ENCODE measurements around the gene GALK2.
A peak's percentile ranks its signal among the peaks of the same experiment; 100 is the strongest.

The GALK2 gene

DNA sequence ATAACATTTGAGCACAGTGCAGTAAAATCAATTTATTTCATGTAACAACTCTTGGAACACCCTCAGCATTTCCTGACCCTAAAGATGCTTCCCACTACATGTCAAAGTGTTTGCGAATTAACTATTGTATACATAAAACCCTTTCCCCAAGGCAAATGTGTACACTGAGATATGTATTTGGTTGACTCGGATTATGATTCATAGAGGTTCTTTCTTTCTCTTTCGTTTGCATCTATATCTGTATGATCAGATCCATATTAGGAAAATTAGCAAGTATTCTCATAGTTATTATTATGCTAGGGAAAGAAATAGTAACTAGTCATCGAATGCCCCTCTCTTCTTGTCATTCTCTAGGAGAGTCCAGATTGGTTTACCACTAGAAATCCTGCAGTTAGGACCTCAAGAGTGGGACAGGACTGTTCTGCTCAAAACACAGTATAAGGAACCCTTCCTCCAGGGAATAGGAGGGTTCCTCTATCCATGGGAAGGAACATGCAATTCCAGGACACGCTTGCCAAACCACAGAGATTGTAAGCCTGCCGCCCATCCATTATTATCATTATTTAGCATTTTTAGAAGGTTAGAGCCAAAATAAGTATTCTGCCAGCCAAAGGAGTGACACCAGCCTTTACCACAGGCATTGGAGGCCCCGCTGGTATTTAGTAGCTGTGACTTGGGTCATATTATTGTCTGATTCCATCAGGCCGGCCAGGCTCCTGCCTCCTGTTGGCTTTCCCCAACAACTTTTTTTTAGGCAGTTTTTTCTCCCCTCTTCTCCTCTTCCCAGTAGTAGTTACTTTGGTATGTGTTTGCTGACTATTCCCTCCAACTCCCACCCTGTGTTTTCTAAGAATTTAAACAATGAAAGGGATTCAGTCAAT, 100.7 kb downstream of the GALK2 start:
- no peak overlapping the region for H3K4me3 ChIP-seq
- peak overlapping the region in 7 of 21 experiments; percentile 16 to 51 (median 30) for H3K27ac ChIP-seq

DNA sequence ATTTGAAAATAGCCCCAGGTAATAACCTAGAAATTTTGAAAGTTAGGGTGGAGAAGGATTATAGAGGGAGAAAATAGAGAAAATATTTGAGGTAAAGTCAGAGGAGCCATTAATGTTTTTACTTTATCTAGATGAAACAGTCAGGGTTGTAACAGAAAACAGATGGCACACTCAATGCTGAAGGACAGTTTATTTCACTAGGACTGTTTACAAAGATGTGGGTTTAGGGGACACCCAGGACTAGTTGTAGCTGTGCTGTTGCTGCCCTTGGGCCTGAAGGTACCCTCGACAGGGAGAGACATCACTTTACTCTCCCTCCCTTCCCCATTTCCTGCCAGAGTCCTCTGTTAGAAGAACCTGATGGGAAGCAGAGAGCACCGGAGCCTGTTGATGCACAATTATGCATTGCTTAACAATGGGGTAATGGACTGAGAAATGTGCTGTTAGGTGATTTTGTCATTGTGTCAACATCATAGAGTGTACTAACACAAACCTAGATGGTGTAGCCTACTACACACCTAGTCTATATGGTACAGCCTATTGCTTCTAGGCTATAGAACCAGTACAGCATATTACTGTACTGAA, 103.8 kb downstream of the GALK2 start:
- H3K4me3 ChIP-seq: no peak overlapping the region
- peak overlapping the region in 1 of 21 experiments; percentile 3 for H3K27ac ChIP-seq

DNA sequence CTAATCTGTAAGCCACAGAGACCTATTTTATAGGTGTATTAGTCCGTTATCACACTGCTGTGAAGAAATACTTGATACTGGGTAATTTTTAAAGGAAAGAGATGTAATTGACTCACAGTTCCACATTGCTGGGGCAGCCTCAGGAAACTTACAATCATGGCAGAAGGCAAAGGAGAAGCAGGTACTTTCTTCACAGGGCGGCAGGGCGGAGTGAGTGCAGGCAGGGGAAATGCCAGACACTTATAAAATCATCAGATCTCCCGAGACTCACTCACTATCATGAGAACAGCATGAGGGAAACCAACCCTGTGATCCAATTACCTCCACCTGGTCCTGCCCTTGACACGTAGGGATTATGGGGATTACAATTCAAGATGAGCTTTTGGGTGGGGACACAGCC, 108.7 kb downstream of the GALK2 start:
- no peak overlapping the region for H3K4me3 ChIP-seq
- peak overlapping the region in 1 of 21 experiments; percentile 12 for H3K27ac ChIP-seq

DNA sequence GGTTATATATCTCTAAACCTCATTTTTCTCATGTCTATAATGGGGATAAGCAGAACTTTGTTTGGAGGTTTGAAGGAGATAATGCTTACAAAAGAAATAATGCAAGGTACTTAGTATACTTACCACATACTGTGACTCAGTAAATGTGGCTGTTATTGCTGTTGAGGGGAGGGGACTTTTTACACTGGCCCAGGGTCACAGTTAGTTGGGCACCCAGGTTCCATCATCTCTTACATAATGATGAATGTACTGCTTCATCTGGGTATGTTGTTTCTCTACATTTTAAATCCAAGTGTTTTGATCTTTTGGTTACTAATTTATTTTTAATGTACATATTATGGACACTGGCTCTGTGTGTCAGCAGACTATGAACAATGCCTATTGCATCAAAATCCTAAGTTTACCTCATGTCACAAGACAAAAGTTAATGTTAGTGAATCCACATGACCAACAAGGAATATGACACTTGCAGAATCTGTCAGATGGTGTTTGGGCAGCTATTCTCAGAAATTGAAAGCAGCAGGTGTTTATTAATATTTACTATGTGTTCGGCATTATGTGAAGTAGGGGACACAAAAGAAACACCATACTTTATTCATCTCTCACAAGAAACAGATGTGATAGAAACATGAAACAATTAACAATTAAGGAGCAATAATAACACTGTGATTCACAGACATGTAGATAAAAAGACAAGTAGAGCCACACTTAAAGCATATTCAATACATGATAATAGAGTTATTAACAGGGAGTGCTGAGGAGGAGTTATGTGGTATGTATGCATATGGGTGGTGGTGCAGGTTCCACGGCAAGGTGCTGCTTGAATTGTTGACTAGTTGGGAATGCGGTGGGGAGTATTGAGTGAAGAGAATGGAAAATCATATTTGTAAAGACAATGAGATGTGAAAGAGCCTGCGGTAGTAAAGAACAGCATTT, 109.7 kb downstream of the GALK2 start:
- Histone ChIP-seq H3K27ac (no peak overlapping the region), H3K4me3 (no peak overlapping the region)

DNA sequence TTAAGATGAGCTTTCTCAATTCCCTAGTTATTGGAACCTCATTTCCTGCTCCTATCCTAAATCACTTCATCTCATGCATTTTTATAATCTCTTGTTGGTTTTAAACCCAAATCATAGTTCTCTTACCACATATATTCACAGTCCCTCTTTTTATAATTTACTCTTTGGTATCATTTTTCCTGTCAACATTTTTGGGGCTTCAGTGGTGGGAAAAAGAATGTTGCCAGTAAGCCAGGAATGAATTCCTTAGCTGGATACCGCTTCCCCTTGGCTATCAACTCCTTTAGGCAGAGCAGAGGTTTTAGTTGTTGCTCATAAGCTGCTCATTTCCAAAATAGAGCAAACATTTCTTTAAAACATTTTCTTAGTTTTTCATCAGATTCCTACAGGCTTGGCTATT, 112.3 kb downstream of the GALK2 start:
- Histone ChIP-seq H3K4me3 (no peak overlapping the region), H3K27ac (peak overlapping the region in 3 of 21 experiments; percentile 7 to 52 (median 10))

DNA sequence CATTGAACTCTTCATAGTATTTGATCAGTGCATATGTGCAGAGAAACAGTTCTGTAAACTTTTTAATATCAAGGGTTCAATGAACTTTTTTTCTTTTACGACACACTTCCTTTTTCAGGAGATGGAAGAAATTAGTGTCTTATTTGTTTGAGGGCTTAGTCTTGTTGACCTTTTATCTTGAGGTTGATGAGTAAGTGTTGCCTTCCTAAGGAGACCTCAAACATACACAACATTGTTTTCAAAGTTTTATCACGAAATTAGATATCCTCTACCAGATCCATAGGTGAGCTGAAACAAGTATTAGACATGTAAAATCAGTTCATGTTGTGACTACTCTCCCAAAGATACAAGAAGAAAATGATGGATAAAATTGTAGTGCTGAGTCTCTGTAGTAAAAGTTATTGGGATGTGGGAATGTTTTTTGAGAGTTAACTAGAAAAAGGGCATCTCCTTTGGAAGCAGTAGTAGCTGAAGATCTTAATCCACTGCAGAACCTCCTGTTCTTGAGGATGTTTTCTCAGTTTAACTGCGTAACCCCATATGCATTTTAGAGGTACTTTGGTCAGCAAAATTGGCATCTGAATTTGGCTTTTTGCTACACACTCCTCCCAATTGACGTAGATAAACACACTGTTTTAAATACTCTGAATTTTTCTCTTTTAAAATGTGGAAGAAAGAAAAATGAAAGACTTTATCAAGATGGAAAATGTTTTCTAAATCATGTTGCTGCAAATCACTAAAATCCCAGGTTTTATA, 116.8 kb downstream of the GALK2 start:
- Histone ChIP-seq H3K4me3 (no peak overlapping the region), H3K27ac (no peak overlapping the region)

DNA sequence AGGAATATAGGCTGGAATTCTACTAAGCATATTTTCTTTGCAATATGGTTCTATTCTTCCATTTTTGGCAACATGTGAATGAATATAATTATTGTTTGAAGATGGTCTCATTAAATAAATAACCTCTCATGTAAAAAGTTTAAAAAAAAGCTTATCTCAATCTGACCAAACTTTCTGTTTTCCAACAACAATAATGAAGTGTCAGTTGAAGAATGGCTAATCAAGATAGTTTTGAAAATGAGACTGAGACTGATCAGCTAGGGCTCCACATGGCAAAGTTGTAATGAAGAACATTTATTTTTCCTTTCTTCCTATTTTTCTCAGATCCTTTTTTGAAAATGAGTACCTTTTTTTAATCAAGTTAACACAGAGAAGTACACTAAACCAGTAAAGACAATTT, 117.4 kb downstream of the GALK2 start:
- Histone ChIP-seq H3K4me3 (no peak overlapping the region), H3K27ac (no peak overlapping the region)

DNA sequence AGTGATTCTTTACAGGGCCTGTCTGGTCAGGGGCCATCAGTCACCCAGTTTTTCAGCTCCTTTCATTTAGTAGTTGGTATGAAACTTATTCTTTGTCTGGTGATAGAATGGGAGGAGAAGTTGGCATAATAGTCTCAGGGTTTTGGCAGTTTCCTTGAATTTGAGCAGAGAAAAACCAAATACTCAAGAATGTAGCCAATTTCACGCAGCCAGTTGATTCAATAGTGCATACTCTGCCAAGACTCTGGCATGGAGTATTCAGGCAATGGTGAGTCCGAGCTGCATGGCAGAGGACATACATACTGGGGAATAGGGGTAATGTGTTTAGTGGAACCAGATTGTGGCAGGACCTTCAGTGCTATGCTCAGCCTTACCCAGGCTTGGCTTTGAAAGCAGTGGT, 118.3 kb downstream of the GALK2 start:
- Histone ChIP-seq H3K27ac (peak overlapping the region in 1 of 21 experiments; percentile 1), H3K4me3 (no peak overlapping the region)

DNA sequence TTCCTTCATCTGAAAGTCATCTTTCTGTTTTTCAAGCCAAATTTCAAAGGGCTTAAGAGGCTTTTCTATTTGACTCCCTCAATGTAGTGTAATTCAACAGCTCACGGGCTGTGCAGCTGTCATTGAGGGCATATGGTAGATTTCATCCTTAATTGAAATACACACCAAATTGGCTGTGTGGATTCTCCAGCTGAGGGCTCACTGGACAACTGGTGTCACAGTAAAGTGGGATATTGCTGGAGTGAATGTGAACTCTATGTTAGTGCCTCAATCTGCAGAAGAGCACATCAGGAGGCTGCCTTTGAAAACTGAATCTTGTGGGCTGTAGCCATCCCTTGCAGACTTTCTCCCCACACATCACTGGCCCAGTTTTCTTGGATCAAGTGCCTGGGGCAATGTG, 120.1 kb downstream of the GALK2 start:
- Histone ChIP-seq H3K4me3 (no peak overlapping the region), H3K27ac (no peak overlapping the region)

DNA sequence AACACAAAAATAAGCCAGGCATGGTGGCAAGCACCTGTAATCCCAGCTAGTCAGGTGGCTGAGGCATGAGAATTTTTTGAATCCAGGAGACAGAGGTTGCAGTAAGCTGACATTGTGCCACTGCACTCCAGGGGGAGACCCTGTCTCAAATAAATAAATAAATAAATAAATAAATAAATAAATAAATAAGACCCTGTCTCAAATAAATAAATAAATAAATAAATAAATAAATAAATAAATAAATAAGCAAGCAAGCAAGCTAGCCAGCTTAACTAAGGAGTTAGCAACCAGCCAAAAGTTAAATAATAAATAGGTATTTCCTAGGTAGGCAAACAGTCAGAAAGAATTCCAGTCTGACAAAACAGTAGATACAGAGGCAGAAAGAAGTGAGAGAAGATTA, 123.9 kb downstream of the GALK2 start:
- Histone ChIP-seq H3K4me3 (no peak overlapping the region), H3K27ac (no peak overlapping the region)

DNA sequence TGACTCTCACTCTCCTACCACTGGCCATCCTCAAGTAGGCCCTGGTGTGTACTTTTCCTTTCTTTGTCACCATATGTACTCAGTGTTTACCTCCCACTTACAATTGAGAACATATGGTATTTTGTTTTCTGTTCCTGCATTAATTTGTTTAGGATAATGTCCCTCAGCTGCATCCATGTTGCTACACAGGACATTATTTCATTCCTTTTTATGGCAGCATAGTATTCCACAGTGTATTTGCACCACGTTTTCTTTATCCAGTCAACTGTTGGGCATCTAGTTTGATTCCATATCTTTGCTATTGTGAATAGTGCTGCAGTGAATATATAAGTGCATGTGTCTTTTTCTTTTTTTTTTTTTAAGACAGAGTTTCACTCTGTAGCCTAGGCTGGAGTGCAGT, 126.2 kb downstream of the GALK2 start:
- Histone ChIP-seq H3K27ac (no peak overlapping the region), H3K4me3 (no peak overlapping the region)

DNA sequence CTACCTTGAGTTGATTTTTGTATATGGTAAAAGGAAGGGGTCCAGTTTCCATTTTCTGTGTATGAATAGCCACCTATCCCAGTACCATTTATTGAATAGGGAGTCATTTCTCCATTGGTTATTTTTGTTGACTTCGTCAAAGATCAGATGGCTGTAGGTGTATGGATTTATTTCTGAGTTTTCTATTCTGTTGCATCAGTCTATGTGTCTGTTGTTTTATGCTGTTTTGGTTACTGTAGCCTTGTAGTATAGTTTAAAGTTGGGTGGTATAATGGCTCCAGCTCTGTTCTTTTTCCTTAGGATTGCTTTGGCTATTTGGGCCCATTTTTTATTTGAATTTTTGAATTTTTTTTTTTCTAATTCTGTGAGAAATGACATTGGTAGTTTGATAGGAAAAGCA, 127.5 kb downstream of the GALK2 start:
- H3K27ac ChIP-seq: no peak overlapping the region
- H3K4me3 ChIP-seq: no peak overlapping the region

DNA sequence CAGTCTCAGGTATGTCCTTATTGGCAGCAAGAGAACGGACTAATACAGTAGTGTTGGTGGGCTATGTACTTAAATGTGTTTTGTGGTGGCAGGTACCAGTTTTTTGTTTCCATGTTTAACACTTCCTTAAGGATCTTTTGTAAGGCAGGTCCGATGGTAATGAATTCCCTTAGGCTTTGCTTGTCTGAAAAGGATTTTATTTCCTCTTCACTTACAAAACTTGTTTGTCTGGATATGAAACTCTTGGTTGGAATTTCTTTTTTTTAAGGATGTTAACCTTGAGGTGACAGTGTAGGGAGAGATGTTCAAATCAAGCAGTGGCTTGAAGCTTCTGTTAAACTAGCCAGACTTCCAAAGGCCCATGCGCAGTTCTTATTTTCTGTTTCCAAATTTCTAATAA, 130.8 kb downstream of the GALK2 start:
- no peak overlapping the region for H3K27ac ChIP-seq
- H3K4me3 ChIP-seq: no peak overlapping the region

DNA sequence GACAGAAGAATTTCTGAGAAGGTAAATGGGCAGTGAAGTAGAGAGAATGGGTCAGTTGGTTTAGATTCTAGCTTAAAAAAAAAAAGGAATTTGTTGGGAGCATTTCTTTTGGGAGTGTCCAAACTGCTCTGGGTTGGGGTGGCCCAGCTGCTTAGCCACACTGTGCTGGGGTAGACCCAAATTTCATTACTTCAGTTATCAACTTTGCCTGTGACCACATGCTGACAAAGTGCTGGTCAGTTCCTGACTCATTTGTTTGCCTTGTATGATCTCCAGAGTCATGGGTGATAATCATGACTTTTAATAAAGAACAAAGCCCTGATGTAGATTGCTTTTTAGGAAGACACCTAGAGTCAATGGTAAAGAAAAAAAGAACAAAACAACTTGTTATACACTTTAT, 131.5 kb downstream of the GALK2 start:
- H3K27ac ChIP-seq: no peak overlapping the region
- H3K4me3 ChIP-seq: no peak overlapping the region

DNA sequence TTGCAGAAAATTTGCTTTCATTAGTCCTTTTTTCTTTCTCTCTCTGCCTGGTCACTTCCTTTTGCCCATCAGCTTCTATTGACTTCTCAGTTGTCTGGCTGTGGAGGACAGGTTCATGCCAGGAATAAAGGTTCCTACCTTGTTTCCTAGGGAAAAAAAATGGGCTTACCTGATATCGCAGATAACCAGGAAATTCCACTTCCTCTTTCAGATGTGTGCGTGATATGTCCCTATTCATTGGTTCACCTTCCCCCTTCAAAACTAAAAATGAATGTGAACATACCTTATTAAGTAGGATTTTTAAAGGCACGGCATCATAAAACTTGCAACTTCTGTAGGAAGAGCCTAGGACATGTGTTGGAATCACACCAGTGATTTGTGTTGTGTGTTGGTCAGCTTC, 133.0 kb downstream of the GALK2 start:
- Histone ChIP-seq H3K27ac (no peak overlapping the region), H3K4me3 (no peak overlapping the region)

DNA sequence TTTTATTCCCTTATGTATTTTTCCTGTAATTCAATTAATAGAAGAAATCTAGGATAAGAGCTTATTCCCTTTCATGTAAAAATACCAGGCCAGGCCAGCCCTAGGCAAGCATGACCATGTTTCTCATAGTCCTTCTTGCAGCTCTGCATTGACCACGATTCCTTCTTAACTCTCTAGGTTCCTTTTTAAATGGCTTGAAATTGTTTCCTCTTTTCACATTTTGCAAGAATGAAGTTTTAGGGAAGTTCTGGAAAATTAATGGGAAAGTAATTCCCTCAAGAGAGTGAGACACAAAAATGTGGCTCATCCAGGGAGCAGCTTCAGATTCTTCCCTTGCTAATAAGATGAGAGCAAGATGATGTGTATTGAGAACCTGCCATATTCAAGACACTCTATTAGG, 136.5 kb downstream of the GALK2 start:
- no peak overlapping the region for H3K4me3 ChIP-seq

DNA sequence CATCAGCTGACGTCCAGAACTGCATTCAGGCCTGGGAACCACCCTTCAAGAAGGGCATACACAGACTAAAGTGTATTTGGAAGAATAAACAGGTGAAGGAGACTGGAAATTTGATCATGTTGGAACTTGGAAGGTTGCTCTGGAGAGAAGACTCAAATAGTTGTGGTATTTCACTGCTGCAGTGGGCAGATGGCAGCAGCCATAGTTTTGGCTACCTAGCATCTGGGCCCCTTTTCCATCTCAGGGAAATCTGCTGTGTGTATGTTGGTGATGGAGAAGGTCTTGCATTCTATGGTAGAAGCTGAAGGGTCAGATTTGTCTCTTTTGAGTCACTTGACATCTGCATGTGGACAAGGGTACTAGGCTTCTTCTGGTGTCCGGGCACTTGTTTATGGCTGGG, 138.6 kb downstream of the GALK2 start:
- Histone ChIP-seq H3K4me3 (no peak overlapping the region), H3K27ac (no peak overlapping the region)

More for the DNA sequence above, 136.5 kb downstream of the GALK2 start:
- H3K27ac ChIP-seq: no peak overlapping the region

DNA sequence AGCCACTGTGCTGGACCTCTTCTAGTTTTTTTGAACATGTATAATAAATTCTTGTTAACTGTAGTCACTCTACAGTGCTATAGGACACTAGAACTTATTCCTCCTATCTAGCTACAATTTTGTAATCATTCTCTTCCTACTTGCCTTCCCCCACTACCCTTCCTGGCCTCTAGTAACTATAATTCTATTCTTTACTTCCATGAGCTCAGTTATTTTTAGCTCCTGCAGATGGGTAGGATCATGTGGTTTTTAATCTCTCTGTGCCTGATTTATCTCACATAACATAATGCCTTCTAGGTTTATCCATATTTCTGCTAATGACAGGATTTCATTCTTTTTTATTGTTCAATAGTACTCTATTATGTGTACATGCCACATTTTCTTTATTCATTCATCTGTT, 139.8 kb downstream of the GALK2 start:
- Histone ChIP-seq H3K4me3 (no peak overlapping the region), H3K27ac (no peak overlapping the region)

DNA sequence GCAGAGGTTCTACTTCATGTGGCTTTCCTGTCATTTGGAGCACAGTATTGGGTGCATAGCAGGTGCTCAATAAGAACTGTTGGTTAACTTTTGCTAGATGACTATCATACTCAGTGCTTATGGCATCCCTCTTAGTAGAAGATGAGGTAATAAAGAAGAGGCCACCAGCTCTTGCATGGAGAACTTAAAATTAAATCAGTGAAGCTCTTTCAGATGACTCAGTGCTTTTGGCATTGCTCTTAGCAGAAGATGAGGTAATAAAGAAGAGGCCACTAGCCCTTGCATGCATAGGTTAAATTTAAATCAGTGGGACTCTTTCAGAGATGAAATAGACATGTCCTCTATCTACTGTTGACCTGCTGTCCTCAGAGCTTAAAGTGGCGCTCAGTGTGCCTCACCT, 143.6 kb downstream of the GALK2 start:
- no peak overlapping the region for H3K4me3 ChIP-seq
- H3K27ac ChIP-seq: no peak overlapping the region

DNA sequence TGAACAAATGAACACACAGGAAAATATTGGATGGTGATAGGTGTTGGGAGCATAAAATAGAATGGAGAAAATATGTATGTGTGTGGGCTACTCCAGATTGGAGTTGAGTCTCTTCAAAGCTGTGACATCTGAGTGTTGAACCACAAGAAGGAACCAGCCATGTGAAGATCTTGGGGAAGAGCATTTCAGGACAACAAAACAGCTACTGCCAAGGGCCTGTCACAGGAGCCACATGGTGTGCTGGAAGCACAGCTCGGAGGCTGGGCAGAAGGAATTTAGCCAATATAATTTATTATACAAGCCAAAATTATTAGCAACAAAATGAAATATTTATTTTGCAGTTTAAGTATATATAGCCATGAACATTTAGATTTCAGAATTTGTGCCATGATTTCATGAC, 144.7 kb downstream of the GALK2 start:
- Histone ChIP-seq H3K27ac (no peak overlapping the region), H3K4me3 (no peak overlapping the region)
